ENCODE results near the gene LITAF.

DNA sequence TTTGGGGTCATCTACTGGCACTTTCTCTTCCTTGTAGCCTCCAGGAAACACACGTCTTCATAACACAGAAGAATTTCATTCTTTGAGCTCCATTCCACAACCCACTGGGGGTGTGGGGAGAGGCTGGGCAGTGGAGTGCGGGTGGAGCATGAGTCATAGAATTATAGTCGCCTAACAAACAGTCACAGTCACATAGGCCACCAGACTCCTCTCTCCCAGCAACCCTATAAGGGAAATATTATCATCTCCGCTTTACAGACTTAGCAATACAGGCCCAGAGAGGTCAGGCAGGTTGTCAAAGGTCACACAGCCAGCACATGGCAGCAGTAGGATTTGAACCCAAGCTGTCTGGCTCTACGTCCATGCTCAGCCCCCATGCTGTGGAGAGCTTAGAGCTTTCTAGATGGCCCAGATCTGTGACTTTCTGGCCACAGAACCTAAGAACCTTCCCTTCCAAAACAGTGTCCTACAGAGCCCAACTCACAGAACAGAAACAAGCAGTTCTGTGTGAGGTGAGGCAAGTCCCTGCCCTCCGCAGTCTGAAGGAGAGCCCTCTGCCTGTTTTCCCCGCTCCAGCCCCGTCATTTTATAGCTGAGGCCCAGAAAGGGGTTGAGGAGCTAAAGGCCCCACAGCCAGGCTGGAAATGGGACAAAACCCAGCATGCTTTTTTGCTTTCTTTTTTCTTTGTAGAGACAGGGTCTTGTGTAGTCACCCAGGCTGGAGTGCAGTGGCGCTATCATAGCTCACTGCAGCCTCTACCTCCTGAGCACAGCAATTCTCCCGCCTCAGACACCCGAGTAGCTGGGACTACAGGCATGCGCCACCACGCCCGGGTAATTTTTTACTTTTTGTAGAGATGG is 10.7 kb upstream of the LITAF start:
- TF ChIP-seq, protein P1, sequence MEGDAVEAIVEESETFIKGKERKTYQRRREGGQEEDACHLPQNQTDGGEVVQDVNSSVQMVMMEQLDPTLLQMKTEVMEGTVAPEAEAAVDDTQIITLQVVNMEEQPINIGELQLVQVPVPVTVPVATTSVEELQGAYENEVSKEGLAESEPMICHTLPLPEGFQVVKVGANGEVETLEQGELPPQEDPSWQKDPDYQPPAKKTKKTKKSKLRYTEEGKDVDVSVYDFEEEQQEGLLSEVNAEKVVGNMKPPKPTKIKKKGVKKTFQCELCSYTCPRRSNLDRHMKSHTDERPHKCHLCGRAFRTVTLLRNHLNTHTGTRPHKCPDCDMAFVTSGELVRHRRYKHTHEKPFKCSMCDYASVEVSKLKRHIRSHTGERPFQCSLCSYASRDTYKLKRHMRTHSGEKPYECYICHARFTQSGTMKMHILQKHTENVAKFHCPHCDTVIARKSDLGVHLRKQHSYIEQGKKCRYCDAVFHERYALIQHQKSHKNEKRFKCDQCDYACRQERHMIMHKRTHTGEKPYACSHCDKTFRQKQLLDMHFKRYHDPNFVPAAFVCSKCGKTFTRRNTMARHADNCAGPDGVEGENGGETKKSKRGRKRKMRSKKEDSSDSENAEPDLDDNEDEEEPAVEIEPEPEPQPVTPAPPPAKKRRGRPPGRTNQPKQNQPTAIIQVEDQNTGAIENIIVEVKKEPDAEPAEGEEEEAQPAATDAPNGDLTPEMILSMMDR (IDR thresholded peaks at IDR 0.05), result no peak
- TF ChIP-seq EZH2 (IDR thresholded peaks at IDR 0.05) (no peak), EZH2phosphoT487 (IDR thresholded peaks at IDR 0.05) (no peak)

Data from neural progenitor cell (in vitro differentiated cells).